Measurements from ENCODE around the gene ZNF208. TPM values are rescaled to one million over a fixed set of nuclear protein-coding genes. Genes with fewer than 3 reads are reported as not detected.
"Not testable (repeated sequence)": the region's sequence is repeated elsewhere in the genome, so short reads cannot be mapped to it uniquely, and the experiment has no call there.

The ZNF208 gene
- 1 to 10 TPM in 1 of 2 donors, under 1 TPM in 1; 0.61 to 3.4 TPM for total RNA-seq
- long read RNA-seq, partial matches to known transcripts = 0 of 1 reads
- long read RNA-seq, other reads (novel, unspliced or antisense) = 1 of 1 reads

DNA sequence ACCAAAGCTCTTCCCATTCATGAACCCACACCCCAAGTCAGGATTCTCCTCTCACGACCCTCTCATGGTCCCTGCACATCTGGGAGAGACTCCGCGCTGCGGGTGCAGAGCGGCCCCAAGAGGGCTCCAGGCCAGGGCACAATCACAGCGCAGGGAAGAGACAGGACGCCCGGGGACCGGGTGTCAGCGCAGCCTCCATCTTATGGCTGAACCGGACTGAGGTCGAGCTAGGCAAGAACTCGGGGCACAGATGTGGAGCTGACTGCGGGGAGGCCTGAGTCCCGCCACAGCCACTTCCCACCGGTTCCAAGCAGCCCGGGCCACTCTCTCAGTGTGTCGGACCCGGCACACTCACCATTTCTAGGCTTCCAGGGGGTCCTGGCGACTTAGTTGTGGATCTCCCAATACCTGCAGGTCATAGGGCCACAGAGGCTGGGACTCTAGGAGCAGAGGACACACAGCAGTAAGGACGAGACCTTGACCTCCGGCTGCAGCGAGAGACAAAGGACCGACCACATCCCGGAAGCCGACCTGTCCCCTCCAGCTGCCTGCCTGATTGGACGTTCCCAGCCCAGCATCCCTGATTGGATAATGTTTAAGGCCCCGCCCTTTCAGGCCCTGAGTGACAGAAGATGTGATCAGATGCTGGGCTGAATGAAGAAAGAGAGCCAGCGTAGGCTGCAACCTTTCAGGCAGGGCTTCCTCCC is at the start of gene ZNF208:
TSS of gene ZNF208 (minus strand) at position 507 of the 707 bp plus-strand sequence. CDS start at position 358, 149 bp downstream.
- peak; percentile 18 to 27 for DNase-seq
- ATAC-seq; intact Hi-C loops (cut with DNase I, micrococcal nuclease): not testable (repeated sequence)

DNA sequence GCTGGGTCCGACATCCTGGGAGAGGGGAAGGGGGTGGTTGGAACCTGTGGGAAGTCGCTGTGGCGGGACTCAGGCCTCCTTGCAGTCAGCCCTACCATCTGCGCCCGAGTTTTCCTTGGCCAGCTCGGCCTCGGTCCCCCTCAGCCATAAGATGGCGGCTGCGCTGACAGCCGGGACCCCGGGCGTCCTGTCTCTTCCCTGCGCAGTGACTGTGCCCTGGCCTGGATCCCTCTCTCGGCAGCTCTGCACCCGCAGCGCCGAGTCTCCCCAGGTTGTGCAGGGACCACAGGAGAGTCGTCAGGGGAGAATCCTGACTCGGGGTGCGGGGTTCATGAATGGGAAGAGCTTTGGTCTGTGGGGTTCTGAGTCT is 41.9 kb upstream of the ZNF208 start:
- intact Hi-C loops (cut with DNase I, micrococcal nuclease) = no loop called here
- peak; percentile 26 for ATAC-seq
- peak; percentile 5 to 23 for DNase-seq

DNA sequence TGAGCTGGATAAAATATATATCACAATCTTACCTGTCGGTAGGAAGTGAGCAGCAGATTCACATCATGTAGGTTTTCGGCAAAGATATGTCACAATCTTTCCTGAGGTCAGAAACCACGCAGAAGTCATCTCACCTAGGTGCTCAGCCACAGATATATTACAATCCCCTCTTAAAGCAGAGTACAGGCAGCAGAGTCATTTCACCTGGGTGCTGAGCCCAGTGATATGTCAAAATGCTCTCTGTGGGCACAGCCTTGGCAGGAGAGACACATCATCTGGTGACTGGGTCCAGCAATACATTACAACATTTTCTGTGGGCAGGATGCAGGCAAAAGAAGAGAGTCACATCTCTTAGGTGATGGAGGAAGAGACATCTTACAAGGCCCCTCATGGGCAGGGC is 30.4 kb upstream of the ZNF208 start:
- intact Hi-C loops (cut with DNase I, micrococcal nuclease); DNase-seq; ATAC-seq: not testable (repeated sequence)

DNA sequence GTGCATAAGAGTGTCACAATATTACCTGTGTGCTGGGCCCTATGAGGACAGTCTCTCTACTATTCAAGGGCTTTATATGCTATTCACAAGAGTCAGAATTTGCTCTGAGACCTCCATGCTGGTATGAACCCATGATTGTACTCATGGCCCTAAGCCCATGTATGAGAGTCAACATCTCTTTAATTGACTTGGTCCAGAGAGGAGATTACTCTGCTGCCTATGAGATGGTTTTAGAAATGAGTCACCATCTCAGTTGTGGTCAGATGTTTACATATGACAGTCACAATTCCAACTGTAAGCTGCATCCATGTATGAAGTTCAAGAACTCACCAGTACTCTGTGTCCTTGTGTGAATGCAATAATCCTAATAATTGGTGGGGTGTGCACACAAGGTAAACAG is 19.9 kb upstream of the ZNF208 start:
- DNase-seq (no peak), ATAC-seq (no peak)
- intact Hi-C loops (cut with DNase I, micrococcal nuclease) = no loop called here

DNA sequence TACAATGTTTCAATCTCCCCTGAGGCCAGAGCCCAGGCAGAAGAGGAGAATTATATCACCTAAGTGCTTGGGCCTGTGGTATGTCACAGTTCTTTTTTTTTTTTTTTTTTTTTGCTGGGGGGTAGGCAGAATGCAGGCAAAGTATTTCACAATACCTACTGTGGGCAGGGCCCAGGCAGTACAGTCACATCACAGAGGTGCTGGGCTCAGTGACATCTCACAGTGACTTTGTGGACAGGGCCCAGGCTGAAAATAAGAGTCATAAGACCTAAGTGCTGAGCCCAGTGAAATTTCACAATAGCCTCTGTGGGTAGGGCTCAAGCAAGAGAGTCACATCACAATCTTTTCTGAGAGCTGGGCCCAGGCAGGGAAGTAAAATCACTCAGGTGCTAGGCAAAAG is 15.9 kb upstream of the ZNF208 start:
- DNase-seq (no peak), ATAC-seq (no peak)
- intact Hi-C loops (cut with DNase I, micrococcal nuclease) = no loop called here

DNA sequence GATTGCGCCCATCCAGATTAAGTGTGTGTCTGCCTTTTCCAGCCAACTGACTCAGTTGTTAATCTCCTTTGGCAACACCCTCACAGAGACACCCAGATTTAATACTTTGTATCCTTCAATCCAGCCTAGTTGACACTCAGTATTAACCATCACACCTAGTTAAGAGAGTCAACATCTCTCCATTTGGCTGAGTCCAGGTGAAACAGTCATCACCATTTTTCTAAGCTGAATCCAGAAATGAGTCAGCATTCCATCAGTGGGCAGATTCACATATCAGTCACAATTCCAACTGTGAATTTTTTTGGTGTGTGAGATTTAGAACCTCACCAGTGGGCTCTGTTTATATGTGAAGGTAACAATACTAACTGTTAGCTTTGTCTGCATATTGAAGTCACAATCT is 14.8 kb upstream of the ZNF208 start:
- intact Hi-C loops (cut with DNase I, micrococcal nuclease); ATAC-seq; DNase-seq: not testable (repeated sequence)

DNA sequence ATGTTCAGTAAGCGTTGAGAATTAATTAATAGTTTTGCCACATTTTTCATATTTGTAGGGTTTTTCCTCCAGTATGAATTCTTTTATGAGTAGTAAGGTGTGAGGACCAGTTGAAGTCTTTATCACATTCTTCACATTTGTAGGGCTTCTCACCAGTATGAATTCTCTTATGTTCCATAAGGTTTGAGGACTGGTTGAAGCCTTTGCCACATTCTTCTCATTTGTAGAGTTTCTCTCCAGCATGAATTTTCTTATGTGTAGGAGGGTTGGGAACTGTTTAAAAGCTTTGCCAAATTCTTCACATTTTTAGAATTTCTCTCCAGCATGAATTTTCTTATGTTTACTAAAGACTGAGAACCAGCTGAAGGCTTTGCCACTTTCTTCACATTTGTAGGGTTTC is 40.3 kb downstream of the ZNF208 start:
- ATAC-seq (no peak), DNase-seq (no peak)
- intact Hi-C loops (cut with DNase I, micrococcal nuclease) = no loop called here

DNA sequence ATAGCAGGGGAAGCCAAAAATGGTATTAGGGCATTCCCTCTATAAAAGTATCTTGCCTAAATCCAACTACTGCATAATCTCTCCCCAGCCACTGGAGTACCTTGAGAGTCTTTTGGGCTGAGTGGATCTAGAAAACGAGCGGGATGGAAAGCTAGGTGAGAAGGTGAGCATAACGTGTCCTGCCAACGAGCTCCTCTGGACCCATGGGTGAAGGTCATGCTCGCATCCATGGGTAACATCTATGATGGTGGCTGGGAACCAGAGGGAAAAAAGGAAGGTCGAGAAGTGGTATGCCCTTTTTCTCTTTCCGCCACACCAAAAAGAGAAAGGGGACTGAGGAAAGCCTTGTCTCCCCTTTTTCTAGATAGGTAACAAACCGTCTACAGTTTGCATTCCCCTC is 63.0 kb downstream of the ZNF208 start:
- ATAC-seq = no peak
- intact Hi-C loops (cut with DNase I, micrococcal nuclease) = no loop called here
- DNase-seq = no peak

DNA sequence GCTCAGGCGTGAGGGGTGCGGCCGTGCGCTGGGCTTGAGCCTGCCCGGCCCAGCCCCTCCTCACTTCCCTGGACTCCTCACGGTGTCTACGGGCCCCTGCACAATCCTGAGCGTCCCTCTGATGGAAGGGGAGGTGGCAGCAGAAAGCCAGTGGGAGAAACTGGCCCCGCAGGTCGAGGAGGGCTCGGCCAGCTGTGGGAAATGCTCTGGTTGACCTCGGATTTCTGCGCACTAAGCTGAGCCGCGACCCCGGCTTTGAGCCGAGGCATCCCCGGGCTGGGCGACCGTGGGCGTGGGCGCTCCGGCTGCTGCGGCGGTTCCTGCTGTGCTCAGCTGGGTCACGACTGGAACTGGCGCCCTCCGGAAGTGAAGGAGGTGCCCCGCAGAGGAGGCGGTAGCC is 70.1 kb downstream of the ZNF208 start:
- DNase-seq (no peak), ATAC-seq (no peak)
- intact Hi-C loops (cut with DNase I, micrococcal nuclease) = no loop called here

DNA sequence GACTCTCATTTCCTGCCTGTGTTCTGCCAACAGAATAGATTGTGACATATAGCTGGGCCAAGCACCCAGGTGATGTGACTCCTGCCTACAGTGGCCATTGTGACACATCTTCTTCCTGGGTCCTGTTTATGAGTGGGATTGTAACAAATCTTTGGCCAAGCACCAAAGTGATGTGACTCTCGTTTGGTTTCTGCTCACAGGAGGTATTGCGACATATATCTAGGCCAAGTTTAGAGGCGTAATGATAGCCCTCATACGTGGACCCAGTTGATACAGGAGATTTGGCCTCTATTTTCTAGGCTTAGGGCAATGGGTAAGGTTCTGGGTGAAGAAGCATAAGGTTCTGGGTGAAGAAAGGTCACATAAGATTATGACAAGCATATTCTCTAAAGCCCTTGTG is 76.2 kb downstream of the ZNF208 start:
- intact Hi-C loops (cut with DNase I, micrococcal nuclease) = no loop called here
- ATAC-seq (no peak), DNase-seq (no peak)

DNA sequence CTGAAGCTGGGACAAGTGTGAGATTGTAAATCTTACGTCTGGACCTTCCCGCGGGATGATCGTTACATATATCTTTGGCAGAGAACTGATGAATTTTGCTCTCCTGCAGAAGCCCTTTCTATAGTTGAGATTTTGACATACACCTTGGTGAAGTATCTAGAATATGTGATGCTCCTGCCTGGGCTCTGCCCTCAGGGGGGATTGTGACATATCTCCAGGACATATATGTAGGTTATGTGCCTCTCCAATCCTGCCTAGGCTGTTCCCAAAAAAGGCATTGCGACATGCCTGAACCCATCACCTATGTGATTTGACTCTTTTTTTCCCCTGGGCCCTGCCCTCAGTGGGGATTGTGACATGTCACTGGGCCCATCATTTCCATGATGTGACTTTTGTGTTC is 76.6 kb downstream of the ZNF208 start:
- DNase-seq (no peak), ATAC-seq (no peak)
- intact Hi-C loops (cut with DNase I, micrococcal nuclease) = no loop called here

DNA sequence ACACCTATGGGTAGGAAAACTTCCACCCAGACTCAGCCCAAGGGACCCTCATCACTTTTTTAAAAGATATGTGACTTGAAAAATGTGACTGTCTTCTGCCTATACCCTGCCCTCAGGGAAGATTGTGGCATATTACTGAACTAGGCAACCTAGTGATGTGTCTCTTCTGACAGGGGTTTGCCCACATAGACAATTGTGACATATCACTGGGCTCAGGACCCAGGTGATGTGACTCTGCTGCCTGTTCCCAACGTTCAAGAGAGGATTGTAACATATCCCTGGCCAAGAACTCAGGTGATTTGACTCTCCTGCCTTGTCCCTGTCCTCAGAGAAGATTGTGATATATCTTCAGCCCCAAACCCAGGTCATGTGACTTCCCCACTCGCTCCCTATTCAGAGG is 88.5 kb downstream of the ZNF208 start:
- ATAC-seq (no peak), DNase-seq (no peak)
- intact Hi-C loops (cut with DNase I, micrococcal nuclease) = no loop called here

DNA sequence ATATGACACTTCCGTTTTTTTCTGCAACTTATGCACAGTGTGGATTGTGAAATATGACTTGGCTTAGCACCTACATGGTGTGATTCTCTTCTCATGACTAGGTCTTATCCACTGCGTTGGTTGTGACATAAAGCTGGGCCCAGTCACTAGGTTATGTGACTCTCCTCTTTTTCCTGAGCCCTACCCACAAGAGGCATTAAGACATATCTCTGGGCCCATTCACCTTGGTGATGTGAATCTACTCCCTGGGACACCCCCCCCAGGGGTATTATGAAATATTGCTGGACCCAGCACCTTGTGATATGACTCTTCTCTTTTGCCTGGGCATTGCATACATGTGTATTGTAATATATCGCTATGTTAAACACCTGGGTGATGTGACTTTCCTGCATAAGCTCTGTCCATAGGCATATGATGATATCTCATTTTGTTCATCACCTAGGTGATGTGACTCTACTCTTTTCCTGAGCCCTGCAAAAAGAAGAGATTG is 89.0 kb downstream of the ZNF208 start:
- ATAC-seq (no peak), DNase-seq (no peak)
- intact Hi-C loops (cut with DNase I, micrococcal nuclease) = no loop called here

DNA sequence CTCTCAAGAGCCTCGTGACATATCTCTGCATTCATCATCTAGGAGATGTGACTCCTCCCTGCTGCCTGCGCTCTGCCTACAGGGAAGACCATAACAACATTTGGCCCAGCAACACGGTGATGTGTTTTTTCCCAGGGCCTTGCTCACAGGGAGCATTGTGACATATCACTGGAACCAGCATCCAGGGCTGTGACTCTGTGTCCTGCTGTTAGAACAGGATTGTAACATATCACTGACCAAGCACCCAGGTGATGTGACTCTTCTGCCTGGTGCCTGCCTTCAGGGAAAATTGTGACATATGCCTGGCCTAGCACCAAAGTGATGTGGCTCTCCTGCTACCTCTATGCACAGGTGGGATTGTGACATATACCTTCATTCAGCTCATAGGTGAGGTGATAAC is 95.3 kb downstream of the ZNF208 start:
- no peak for DNase-seq
- no peak for ATAC-seq
- intact Hi-C loops (cut with DNase I, micrococcal nuclease) = no loop called here

DNA sequence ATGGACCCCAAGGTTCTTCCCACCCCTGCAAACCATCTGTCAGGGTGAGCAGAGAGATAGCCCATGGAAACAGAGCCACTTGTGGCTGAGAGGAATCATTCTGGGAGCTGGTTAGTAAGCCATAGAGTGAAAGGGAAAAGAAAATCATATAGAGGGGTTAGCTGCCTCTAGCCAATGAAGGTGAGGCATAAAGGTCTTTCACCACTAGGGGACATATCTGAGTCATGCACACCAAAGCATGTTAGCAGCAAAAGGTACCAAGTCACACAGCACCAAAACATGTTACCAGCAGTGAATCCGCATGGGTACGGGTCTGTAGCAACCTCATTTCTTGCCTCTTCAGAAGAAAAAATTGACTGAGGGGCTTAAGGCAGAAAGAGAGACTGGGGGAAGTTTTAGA is 98.1 kb downstream of the ZNF208 start:
- ATAC-seq = no peak
- DNase-seq = no peak
- intact Hi-C loops (cut with DNase I, micrococcal nuclease) = no loop called here

DNA sequence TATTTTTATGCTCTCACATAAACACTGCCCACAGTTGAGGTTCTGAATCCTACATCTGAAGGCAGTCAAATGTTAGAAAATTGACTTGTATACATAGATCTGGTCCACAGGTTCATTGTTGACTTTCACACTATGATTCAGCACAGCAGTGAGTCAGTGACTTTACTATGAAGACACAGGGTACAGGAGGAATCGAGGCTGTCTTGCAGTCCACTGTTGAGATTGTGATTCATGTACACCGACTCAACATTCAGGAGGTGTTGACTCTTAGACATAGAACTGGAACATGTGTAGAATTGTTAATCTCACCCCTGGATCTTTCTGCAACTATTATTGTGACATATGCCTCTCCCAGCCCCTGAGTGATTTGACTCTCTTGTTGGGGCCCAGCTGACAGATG is 100.4 kb downstream of the ZNF208 start:
- ATAC-seq (no peak), DNase-seq (no peak)
- intact Hi-C loops (cut with DNase I, micrococcal nuclease) = no loop called here

DNA sequence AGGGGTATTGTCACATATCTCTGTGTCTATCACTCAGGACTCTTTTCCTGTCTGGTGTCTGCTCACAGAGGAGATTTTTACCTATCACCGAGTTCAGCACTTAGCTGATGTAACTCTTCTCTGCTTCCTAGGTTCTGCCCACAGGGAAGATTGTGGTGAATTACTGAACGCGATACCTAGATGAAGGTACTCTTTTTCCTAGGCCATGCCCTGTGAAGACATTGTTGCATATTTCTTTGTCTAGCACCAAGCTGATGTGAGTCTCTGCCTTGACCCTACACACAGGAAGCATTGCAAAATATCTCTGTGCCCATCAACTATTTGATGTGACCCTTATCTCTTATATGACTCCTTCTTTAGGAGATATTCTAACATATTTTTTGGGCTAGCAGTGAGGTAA is 102.7 kb downstream of the ZNF208 start:
- ATAC-seq = no peak
- intact Hi-C loops (cut with DNase I, micrococcal nuclease) = no loop called here

DNA sequence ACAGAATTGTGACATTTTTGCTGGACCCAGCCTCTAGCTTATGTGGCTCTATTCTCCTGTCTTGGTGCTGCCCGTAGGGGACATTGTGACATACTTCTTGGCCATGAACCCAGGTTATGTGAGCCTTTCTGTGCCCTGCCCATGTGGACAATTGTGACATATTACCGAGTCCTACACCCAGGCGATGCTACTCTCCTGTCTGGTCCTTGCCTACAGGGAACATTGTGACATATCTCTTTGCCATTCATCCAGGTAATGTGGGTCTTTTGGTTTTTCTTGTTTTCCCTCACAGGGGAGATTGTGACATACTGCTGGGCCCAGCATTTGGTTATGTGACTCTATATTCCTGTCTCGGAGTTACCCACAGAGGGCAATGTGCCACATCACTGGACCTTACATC is 103.2 kb downstream of the ZNF208 start:
- intact Hi-C loops (cut with DNase I, micrococcal nuclease) = no loop called here
- no peak for DNase-seq
- no peak for ATAC-seq

More for the DNA sequence above, 102.7 kb downstream of the ZNF208 start:
- DNase-seq = no peak

DNA sequence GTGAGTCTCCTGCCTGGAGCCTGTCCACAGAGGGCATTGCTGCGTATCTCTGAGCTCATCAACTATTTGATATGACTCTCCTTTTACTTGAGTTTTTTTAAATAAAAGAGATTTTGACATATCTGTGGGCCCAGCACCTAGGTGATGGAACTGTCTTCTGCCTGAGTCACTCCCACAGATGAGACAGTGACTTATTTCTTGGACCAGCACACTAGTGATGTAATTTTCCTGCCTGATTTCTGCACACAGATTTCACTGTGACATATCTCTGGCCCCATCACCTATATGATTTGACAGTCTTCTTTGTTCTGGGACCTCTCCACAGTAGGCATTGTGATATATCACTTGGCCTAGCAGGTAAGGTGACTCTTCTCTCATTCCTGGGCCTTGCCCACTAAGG is 108.2 kb downstream of the ZNF208 start:
- ATAC-seq = no peak
- intact Hi-C loops (cut with DNase I, micrococcal nuclease) = no loop called here
- no peak for DNase-seq

DNA sequence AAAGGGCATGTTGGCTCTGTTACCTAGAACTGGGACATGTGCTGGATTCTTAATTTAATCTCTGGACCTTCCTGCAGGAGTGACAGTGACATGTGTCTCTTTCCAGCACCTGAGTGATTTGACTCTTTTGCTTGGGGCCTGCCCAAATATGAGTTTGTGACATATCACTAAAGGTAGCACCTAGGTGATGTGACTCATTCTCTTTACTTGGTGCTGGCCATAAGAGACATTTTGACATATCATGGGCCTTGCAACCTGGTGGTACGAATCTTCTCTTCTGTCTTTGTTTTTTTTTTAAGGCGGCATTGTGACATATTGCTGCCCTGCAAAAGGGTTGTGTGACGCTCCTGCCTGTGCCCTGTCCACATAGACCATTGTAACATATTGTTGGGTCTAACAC is 108.9 kb downstream of the ZNF208 start:
- DNase-seq (no peak), ATAC-seq (no peak)
- intact Hi-C loops (cut with DNase I, micrococcal nuclease) = no loop called here

DNA sequence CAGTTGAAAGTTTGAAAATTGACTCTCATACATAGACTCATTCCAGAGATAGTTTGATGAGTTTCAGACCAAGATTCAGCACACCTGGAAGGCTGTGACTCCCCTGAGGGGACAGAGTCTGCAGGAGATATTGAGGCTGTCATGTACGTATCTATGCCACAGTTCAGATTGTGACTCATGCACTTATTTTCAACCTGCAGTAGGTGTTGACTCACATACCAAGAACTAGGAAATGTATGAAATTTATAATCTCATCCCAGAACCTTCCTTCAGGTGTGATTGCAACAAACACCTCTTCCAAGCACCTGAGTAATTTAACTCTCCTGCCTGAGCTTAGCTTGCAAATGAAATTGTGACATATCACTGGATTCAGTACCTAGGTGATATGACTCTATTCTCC is 110.3 kb downstream of the ZNF208 start:
- intact Hi-C loops (cut with DNase I, micrococcal nuclease) = no loop called here
- DNase-seq (no peak), ATAC-seq (no peak)

Data from left colon (tissue), 2 donors.